ENCODE results near the gene EIF4G3. TPM values are rescaled to one million over a fixed set of nuclear protein-coding genes. Genes with fewer than 3 reads are reported as not detected.

EIF4G3 gene
- total RNA-seq, 4 donors from 2014 or later, result 56.6 to 131 (median 70.8) TPM

DNA sequence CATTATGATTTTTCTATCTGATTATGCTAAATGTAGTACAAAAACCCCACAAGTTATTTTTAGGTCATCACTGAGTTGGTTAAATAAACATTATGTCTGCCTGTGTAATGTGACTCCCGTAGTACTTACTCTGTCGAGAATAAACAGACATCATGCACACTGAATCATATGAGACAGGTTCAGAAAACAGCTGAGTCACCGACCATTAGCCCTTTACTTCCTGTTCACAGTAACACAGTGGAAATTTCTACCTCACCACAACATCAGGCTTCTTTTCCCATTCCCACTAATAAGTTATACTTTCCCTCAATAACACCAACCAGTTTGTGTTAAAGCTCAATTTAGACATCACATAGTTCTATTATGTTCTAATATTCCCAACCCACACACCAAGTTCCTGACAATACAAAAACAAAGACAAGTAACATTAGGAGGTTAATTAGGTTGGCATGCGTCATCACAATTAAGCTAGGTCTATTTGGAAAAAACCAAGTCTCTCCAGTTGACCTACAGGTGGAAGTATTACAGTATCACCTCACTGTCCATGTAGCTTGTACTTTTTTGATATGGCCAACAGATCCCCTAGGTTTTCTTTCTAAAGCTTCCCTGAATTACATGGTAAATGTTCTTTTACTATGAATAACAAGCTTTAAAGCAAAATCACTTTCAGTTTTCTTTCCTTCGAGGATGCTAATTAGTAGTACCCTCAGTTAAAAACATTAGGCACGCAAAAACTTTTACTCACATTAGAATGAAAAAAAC, 154.2 kb downstream of the EIF4G3 start:
- TF ChIP-seq POLR2A (IDR thresholded peaks at IDR 0.05), result peak in 1 of 2 donors; percentile 24
- TF ChIP-seq, protein P1, sequence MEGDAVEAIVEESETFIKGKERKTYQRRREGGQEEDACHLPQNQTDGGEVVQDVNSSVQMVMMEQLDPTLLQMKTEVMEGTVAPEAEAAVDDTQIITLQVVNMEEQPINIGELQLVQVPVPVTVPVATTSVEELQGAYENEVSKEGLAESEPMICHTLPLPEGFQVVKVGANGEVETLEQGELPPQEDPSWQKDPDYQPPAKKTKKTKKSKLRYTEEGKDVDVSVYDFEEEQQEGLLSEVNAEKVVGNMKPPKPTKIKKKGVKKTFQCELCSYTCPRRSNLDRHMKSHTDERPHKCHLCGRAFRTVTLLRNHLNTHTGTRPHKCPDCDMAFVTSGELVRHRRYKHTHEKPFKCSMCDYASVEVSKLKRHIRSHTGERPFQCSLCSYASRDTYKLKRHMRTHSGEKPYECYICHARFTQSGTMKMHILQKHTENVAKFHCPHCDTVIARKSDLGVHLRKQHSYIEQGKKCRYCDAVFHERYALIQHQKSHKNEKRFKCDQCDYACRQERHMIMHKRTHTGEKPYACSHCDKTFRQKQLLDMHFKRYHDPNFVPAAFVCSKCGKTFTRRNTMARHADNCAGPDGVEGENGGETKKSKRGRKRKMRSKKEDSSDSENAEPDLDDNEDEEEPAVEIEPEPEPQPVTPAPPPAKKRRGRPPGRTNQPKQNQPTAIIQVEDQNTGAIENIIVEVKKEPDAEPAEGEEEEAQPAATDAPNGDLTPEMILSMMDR (IDR thresholded peaks at IDR 0.05), result peak in 1 of 6 experiments; percentile 10
- H3K4me1 ChIP-seq, result peaks cover 0 to 14% (median 2%) of the 10 kb centered on the region in 4 donors
- no peaks in the 10 kb centered on the region for H3K9me3 ChIP-seq
- no peaks in the 10 kb centered on the region for H3K36me3 ChIP-seq
- peak overlapping the region in 3 of 4 donors; percentile 2 to 6 (median 3) for H3K4me3 ChIP-seq
- DNase-seq, result peak in 2 of 3 donors; percentile 48 to 80
- peak overlapping the region; percentile 55 to 86 (median 81) for H3K27ac ChIP-seq
- no peaks in the 10 kb centered on the region for H3K27me3 ChIP-seq

DNA sequence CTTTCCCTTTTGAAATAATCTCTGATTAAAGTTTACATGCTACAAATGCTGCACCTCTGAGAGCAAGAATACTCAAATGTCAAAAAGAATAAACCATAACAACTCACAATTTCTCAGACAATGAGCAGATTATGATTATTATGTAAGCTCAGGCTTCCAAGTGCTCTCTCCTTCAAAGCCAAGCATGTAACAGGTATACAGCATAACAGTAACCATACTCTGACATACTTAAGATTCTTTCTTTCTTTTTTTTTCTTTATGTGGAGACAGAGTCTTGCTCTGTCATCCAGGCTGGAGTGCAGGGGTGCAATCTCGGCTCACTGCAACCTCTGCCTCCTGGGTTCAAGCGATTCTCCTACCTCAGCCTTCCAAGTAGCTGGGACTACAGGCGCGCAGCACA, 155.4 kb downstream of the EIF4G3 start:
- TF ChIP-seq POLR2A (IDR thresholded peaks at IDR 0.05), result no peak
- TF ChIP-seq, protein P1 (IDR thresholded peaks at IDR 0.05), result no peak
- peak overlapping the region; percentile 55 to 86 (median 81) for H3K27ac ChIP-seq

DNA sequence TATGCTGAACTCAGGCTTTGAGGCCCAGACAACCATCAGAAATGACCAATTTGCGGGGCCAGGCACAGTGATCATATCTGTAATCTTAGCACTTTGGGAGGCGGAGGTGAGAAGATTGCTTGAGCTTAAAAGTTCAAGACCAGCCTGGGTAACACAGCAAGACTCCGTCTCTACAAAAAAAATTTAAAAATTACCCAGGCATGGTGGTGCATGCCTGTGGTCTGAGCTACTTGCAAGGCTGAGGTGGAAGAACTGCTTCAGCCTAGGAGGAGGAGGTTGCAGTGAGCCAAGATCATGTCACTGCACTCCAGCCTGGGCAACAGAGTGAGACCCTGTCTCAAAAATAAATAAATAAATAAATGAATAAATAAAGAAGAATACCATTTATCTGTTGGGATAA, 156.5 kb downstream of the EIF4G3 start:
- Histone ChIP-seq H3K27ac (no peak overlapping the region), H3K36me3 (no peaks in the 10 kb centered on the region), H3K4me1 (peaks cover 0 to 11% (median 2%) of the 10 kb centered on the region in 4 donors), H3K27me3 (no peaks in the 10 kb centered on the region), H3K4me3 (no peak overlapping the region), H3K9me3 (no peaks in the 10 kb centered on the region)
- TF ChIP-seq, protein P1 (IDR thresholded peaks at IDR 0.05), result no peak
- no peak for TF ChIP-seq POLR2A (IDR thresholded peaks at IDR 0.05)
- no peak for DNase-seq

More for the DNA sequence above, 155.4 kb downstream of the EIF4G3 start:
- peaks cover 0 to 11% (median 2%) of the 10 kb centered on the region in 4 donors for H3K4me1 ChIP-seq
- no peaks in the 10 kb centered on the region for H3K27me3 ChIP-seq
- no peaks in the 10 kb centered on the region for H3K36me3 ChIP-seq
- DNase-seq, result no peak
- no peaks in the 10 kb centered on the region for H3K9me3 ChIP-seq
- H3K4me3 ChIP-seq, result no peak overlapping the region

DNA sequence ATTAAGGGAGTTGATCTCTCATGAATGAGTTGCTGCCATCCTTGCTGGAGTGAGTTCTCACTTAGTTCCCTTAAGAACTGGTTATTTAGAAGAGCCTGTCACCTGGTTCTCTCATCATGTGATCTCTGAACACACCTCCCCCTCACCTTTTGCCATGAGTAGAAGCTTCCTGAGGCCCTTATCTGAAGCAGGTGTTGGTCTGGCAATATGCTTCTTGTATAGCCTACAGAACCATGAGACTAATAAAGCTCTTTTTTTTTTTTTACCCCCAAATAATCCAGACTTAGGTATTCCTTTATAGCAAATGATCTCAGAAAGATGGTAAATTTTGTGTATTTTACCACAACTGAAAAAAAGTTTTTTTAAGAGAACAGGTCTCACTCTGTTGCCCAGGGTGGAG, 158.0 kb downstream of the EIF4G3 start:
- Histone ChIP-seq H3K4me3 (no peak overlapping the region), H3K27ac (no peak overlapping the region), H3K36me3 (no peaks in the 10 kb centered on the region), H3K9me3 (no peaks in the 10 kb centered on the region), H3K4me1 (peaks cover 0 to 11% (median 2%) of the 10 kb centered on the region in 4 donors), H3K27me3 (no peaks in the 10 kb centered on the region)
- no peak for DNase-seq
- TF ChIP-seq, protein P1 (IDR thresholded peaks at IDR 0.05), result no peak
- no peak for TF ChIP-seq POLR2A (IDR thresholded peaks at IDR 0.05)

DNA sequence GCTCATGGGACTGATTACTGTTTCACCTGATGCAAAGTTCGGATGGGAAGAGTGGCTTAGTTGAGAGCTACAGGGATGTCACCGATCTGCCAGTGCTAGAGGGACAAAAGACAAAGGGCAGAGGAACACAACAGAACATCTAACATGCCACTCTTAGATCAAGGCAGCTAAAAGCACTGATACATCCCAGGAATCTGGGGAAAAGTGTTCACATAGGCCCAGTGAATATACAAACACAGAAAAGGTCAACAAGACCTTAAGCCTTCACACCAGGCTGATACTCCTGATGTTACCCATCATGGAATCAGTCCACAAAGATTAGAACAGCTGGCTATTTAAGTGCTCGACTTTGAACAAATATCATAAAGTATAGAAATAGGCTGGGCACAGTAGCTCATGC, 163.2 kb downstream of the EIF4G3 start:
- Histone ChIP-seq H3K4me1 (no peaks in the 10 kb centered on the region), H3K4me3 (no peak overlapping the region), H3K9me3 (no peaks in the 10 kb centered on the region), H3K36me3 (no peaks in the 10 kb centered on the region), H3K27me3 (no peaks in the 10 kb centered on the region), H3K27ac (no peak overlapping the region)
- no peak for DNase-seq
- TF ChIP-seq POLR2A (IDR thresholded peaks at IDR 0.05), result no peak
- TF ChIP-seq, protein P1 (IDR thresholded peaks at IDR 0.05), result no peak
